ENCODE data around the gene GPC3.

Gene GPC3

DNA sequence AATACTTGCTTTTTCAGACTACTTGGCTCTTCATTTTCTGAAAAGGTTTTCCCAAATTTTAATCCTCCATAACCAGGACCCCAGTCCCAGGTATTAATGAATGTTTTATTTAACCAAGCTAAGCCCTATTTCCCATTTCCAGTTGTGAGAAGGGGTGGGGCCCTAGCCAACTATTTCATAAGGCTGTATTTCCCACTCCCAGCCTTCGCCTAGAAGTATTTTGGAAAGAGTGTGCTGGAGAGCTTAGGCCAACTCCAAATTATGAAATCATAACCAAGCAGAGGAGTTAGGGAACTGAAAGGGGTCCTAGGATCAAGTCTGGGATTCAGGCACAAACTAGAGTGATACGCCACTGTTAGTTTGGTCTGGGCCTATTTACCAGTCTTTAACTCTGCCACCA lies 421.7 kb downstream of the GPC3 start:
- no peak overlapping the region for H3K27ac ChIP-seq (ENCODE audit: low read depth, low read length)
- H3K36me3 ChIP-seq (ENCODE audit: insufficient read depth, low read length) = no peaks in the 10 kb centered on the region
- no peaks in the 10 kb centered on the region for H3K27me3 ChIP-seq (ENCODE audit: insufficient read depth, low read length)
- H3K4me3 ChIP-seq (ENCODE audit: low read depth, low read length) = no peak overlapping the region
- no peaks in the 10 kb centered on the region for H3K4me1 ChIP-seq (ENCODE audit: control insufficient read depth, insufficient read depth, low read length, unreplicated experiment)
- H2AFZ ChIP-seq (ENCODE audit: low read length, unreplicated experiment) = no peak overlapping the region
- no peaks in the 10 kb centered on the region for H3K79me2 ChIP-seq (ENCODE audit: control insufficient read depth, insufficient read depth, low read length, unreplicated experiment)

DNA sequence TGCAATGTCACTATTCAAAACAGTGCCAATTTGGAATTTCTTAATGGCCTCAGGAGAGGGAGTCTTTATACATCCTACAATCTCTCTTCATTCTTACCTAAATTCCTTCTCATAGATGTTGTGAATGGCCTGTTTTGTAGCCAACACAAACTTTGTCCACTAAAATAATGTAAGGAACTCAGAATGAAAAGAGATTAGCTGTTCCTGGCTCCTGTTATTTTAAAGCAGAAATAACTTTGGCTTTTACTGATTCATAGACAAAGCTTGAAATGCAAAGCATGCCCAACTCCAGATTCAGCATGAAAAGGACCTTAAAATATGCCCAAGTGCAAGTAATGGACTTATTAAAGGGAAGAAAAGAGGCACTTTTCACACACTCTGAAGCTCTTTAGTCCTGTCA lies 424.1 kb downstream of the GPC3 start:
- Histone ChIP-seq H2AFZ (ENCODE audit: low read length, unreplicated experiment) (no peak overlapping the region), H3K36me3 (ENCODE audit: insufficient read depth, low read length) (no peaks in the 10 kb centered on the region), H3K27ac (ENCODE audit: low read depth, low read length) (no peak overlapping the region), H3K27me3 (ENCODE audit: insufficient read depth, low read length) (no peaks in the 10 kb centered on the region), H3K4me1 (ENCODE audit: control insufficient read depth, insufficient read depth, low read length, unreplicated experiment) (no peaks in the 10 kb centered on the region), H3K4me3 (ENCODE audit: low read depth, low read length) (no peak overlapping the region), H3K79me2 (ENCODE audit: control insufficient read depth, insufficient read depth, low read length, unreplicated experiment) (no peaks in the 10 kb centered on the region)

DNA sequence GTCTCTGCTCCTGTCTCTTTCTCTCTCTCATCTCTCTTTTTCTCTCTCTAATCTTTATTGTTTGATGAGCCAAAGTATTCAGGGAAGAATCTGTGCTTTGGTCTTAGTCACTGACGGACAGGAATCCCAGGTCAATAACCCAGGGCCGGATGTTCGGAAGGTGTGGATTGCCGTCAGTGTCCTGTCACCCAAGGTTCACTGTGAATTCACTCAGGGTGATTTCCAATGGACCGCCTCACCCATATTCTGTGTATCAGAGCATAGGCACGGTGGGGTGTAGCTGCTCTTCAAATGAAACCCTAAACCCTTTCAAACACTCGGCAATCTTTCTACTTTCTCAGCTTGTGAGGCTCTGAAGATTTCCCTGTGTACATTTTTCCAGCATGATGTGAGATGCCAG lies 425.5 kb downstream of the GPC3 start:
- H3K4me1 ChIP-seq (ENCODE audit: control insufficient read depth, insufficient read depth, low read length, unreplicated experiment) = no peaks in the 10 kb centered on the region
- no peak overlapping the region for H3K4me3 ChIP-seq (ENCODE audit: low read depth, low read length)
- H3K27me3 ChIP-seq (ENCODE audit: insufficient read depth, low read length) = no peaks in the 10 kb centered on the region
- H3K27ac ChIP-seq (ENCODE audit: low read depth, low read length) = no peak overlapping the region
- no peak overlapping the region for H2AFZ ChIP-seq (ENCODE audit: low read length, unreplicated experiment)
- no peaks in the 10 kb centered on the region for H3K36me3 ChIP-seq (ENCODE audit: insufficient read depth, low read length)
- no peaks in the 10 kb centered on the region for H3K79me2 ChIP-seq (ENCODE audit: control insufficient read depth, insufficient read depth, low read length, unreplicated experiment)

DNA sequence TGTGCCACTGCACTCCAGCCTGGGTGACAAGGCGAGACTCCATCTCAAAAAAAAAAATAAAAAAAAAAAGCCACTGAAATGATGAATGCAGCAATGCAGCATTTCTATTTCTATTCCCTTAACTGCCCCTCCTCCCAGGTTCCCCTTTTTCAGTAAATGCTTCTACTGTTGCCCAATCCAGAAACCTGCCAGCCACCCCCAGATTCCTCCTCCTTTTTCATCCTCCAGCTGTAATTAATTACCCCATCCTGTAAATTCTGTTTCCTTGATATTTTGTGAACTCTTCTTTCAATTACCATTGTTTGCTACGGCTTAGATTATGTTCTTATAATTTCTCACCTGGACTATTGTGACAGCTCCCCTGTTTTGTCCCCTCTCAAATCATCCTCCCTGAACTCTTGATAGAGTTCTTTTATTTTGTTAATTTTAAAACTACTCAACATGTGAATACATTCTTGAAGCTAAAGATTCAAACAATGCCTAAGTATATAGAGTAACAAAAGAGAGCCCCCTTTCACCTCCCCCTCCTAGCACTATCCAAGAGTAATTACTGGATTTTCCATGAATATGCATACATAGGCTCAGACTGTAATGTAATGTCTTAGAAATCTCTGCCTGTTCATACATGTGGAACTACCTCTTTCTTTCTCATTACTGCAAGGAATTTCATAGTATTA lies 429.5 kb downstream of the GPC3 start:
- Histone ChIP-seq H3K4me3 (ENCODE audit: low read depth, low read length) (no peak overlapping the region), H3K36me3 (ENCODE audit: insufficient read depth, low read length) (no peaks in the 10 kb centered on the region), H3K27ac (ENCODE audit: low read depth, low read length) (no peak overlapping the region), H3K27me3 (ENCODE audit: insufficient read depth, low read length) (no peaks in the 10 kb centered on the region), H3K4me1 (ENCODE audit: control insufficient read depth, insufficient read depth, low read length, unreplicated experiment) (no peaks in the 10 kb centered on the region), H2AFZ (ENCODE audit: low read length, unreplicated experiment) (no peak overlapping the region), H3K79me2 (ENCODE audit: control insufficient read depth, insufficient read depth, low read length, unreplicated experiment) (no peaks in the 10 kb centered on the region)

DNA sequence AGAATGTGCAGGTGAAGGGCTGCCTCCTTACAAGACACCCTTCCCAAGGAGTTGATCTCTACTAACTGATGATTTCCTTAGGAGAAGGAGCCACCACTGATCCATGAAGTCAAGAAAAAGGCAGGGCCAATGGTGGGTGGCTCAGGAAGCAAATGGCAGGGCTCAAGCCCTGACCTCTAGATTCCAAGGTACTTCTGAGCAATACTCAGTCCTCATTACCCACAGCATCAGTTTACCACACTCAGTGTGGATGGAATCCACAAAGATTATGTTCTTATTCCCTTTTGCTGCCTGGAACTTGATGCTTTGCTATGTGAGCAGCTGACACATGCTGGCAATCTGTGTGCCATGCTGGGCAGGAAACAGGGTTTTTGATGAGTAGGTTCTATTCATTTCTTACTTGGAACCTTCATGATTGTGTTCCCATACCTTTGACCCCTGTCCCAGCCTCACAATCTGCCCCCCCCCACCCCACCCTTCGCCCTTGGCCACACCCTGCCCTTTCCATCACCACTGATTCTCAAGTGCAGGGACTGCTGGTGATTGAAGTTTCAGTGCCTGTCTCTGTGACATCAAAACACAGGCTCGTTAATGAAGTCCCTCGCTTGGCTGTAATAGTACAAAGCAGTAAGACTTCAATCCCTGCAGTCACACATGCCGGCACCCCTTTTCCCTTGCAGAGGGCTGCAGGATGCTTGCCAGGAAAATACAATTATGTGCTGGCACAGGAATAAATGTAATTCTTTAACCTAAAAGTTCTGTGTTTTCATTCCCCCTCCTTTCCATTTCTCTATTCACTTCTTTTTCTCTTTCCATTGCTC lies 434.5 kb downstream of the GPC3 start:
- H3K79me2 ChIP-seq (ENCODE audit: control insufficient read depth, insufficient read depth, low read length, unreplicated experiment) = no peaks in the 10 kb centered on the region
- H3K4me3 ChIP-seq (ENCODE audit: low read depth, low read length) = no peak overlapping the region
- H3K36me3 ChIP-seq (ENCODE audit: insufficient read depth, low read length) = no peaks in the 10 kb centered on the region
- no peak overlapping the region for H2AFZ ChIP-seq (ENCODE audit: low read length, unreplicated experiment)
- no peaks in the 10 kb centered on the region for H3K27me3 ChIP-seq (ENCODE audit: insufficient read depth, low read length)
- H3K4me1 ChIP-seq (ENCODE audit: control insufficient read depth, insufficient read depth, low read length, unreplicated experiment) = no peaks in the 10 kb centered on the region
- no peak overlapping the region for H3K27ac ChIP-seq (ENCODE audit: low read depth, low read length)

DNA sequence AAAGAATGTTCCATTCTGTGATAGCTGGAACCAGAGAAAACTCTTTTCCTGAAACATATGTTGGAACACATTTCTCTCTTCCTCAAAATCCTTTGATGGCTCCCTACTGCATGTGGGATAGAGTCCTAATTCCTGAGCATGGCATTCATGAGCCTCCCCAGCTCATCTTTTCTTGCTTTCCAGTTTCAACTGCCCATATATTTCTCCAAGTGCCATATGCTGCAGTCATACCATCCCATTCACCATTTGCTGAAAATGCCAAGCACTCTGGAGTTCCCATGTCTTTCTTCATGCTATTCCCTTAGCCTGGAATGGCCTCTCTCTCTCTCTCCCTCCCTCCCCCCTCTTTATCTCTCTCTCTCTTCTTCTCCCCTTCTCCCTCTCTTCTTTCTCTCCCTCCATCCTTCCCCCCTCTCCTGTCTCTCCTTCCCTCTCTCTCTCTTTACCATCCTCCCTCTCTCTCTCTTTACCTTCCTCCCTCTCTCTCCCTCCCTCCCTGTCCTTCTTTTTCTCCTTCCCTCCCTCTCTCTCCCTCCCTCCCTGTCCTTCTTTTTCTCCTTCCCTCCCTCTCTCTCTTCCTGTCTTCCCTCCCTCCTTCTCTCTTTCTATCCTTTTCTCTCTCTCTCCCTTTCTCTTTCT lies 436.0 kb downstream of the GPC3 start:
- Histone ChIP-seq H3K27ac (ENCODE audit: low read depth, low read length) (no peak overlapping the region), H3K4me3 (ENCODE audit: low read depth, low read length) (no peak overlapping the region), H3K27me3 (ENCODE audit: insufficient read depth, low read length) (no peaks in the 10 kb centered on the region), H3K36me3 (ENCODE audit: insufficient read depth, low read length) (no peaks in the 10 kb centered on the region), H3K4me1 (ENCODE audit: control insufficient read depth, insufficient read depth, low read length, unreplicated experiment) (no peaks in the 10 kb centered on the region), H2AFZ (ENCODE audit: low read length, unreplicated experiment) (no peak overlapping the region), H3K79me2 (ENCODE audit: control insufficient read depth, insufficient read depth, low read length, unreplicated experiment) (no peaks in the 10 kb centered on the region)

DNA sequence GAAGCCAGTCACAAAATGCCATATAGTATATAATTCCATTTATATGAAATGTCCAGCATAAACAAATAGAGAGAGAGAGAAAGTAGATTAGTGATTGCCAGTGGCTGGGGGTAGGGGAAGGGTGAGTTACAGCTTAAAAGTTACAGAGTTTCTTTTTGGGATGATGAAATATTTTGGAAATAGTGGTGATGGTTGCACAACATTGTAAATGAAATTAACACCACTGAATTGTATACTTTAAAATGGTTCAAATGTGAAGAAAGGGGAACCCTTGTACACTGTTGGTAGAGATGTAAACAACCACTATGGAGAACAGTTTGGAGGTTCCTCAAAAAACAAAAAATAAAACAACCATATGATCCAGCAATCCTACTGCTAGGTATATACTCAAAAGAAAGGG lies 439.0 kb downstream of the GPC3 start:
- Histone ChIP-seq H3K4me3 (ENCODE audit: low read depth, low read length) (no peak overlapping the region), H3K27me3 (ENCODE audit: insufficient read depth, low read length) (no peaks in the 10 kb centered on the region)

DNA sequence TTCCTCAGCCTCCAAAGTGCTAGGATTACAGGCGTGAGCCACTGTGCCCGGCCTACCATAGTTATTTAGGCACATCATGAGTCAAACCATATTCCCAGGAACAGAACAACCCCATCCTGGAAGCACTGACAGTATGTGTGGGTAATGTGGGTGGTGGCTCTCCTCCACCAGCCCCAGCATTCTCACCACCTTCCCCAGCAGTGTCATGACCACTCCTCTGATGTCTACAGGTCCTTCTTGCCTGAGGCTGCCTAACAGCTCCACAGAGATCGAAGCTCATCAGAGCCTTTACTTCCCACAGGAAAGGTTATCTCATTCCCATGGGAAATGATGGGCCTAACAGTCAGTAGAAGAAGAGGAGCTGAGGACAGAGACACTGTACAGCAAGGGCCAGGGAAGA lies 440.6 kb downstream of the GPC3 start:
- Histone ChIP-seq H3K4me3 (ENCODE audit: low read depth, low read length) (no peak overlapping the region), H3K79me2 (ENCODE audit: control insufficient read depth, insufficient read depth, low read length, unreplicated experiment) (no peaks in the 10 kb centered on the region), H3K36me3 (ENCODE audit: insufficient read depth, low read length) (no peaks in the 10 kb centered on the region), H3K27ac (ENCODE audit: low read depth, low read length) (peak overlapping the region; percentile 47), H3K4me1 (ENCODE audit: control insufficient read depth, insufficient read depth, low read length, unreplicated experiment) (no peaks in the 10 kb centered on the region), H3K27me3 (ENCODE audit: insufficient read depth, low read length) (no peaks in the 10 kb centered on the region), H2AFZ (ENCODE audit: low read length, unreplicated experiment) (no peak overlapping the region)

More for the DNA sequence above, 439.0 kb downstream of the GPC3 start:
- Histone ChIP-seq H3K4me1 (ENCODE audit: control insufficient read depth, insufficient read depth, low read length, unreplicated experiment) (no peaks in the 10 kb centered on the region), H3K79me2 (ENCODE audit: control insufficient read depth, insufficient read depth, low read length, unreplicated experiment) (no peaks in the 10 kb centered on the region), H3K36me3 (ENCODE audit: insufficient read depth, low read length) (no peaks in the 10 kb centered on the region), H3K27ac (ENCODE audit: low read depth, low read length) (no peak overlapping the region), H2AFZ (ENCODE audit: low read length, unreplicated experiment) (no peak overlapping the region)

DNA sequence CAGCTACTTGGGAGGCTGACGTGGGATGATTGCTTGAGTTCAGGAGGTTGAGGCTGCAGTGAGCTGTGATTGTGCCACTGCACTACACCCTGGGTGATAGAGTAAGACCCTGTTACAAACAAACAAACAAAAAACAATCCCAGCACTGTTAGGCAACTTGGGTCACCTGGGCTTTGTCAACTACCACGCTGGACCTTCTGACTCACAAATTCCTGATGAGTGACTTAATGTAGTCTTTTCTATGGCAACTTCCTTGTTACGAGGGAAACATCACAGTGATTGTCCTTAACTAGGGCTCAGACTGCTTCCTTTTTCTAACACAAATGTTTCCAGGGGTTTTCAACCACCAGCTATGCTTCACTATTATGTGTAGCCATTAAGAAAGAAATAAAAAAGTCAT lies 441.3 kb downstream of the GPC3 start:
- Histone ChIP-seq H3K36me3 (ENCODE audit: insufficient read depth, low read length) (no peaks in the 10 kb centered on the region), H2AFZ (ENCODE audit: low read length, unreplicated experiment) (no peak overlapping the region), H3K27ac (ENCODE audit: low read depth, low read length) (peak overlapping the region; percentile 47), H3K27me3 (ENCODE audit: insufficient read depth, low read length) (no peaks in the 10 kb centered on the region), H3K79me2 (ENCODE audit: control insufficient read depth, insufficient read depth, low read length, unreplicated experiment) (no peaks in the 10 kb centered on the region), H3K4me1 (ENCODE audit: control insufficient read depth, insufficient read depth, low read length, unreplicated experiment) (no peaks in the 10 kb centered on the region), H3K4me3 (ENCODE audit: low read depth, low read length) (no peak overlapping the region)

DNA sequence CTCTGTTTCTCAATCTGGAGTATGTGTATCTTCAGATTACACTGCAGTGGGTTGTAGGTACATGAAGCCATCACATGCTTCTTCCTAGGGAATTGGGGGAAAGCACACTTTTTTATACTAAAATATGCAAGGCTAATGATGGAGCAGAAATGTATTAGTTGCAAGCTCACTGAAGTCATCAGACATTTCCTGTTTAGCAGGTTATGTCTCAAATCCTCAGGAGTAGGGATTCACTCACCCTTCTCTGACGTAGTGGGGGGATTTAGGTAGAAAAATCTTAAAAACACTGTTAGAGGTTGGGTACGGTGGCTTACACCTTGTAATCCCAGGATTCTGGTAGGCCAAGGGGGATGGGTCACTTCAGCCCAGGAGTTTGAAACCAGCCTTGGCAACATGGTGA lies 441.7 kb downstream of the GPC3 start:
- Histone ChIP-seq H3K27ac (ENCODE audit: low read depth, low read length) (no peak overlapping the region), H3K27me3 (ENCODE audit: insufficient read depth, low read length) (no peaks in the 10 kb centered on the region), H3K79me2 (ENCODE audit: control insufficient read depth, insufficient read depth, low read length, unreplicated experiment) (no peaks in the 10 kb centered on the region), H2AFZ (ENCODE audit: low read length, unreplicated experiment) (no peak overlapping the region), H3K36me3 (ENCODE audit: insufficient read depth, low read length) (no peaks in the 10 kb centered on the region), H3K4me3 (ENCODE audit: low read depth, low read length) (no peak overlapping the region), H3K4me1 (ENCODE audit: control insufficient read depth, insufficient read depth, low read length, unreplicated experiment) (no peaks in the 10 kb centered on the region)

DNA sequence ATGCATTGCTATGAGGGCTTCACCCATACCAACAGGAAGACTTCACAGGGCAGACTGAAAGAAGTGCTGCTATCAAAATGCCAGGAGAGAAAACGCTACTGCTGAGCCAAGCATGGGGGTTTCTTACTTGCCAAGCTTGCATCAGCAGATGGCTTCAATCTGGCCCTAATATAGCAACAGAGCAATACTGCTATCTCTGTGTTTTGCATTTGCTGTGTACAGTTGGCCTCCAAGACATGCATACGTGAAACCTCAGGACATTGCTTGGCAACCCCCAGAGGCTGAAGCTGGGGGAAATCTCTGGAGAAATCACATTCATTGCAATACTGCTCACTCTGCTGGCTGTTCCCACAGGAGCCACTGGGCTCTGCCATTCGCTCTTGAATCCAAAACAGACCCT lies 442.9 kb downstream of the GPC3 start:
- H3K27ac ChIP-seq (ENCODE audit: low read depth, low read length) = no peak overlapping the region
- no peaks in the 10 kb centered on the region for H3K27me3 ChIP-seq (ENCODE audit: insufficient read depth, low read length)

More for the DNA sequence above, 442.9 kb downstream of the GPC3 start:
- no peaks in the 10 kb centered on the region for H3K36me3 ChIP-seq (ENCODE audit: insufficient read depth, low read length)
- no peak overlapping the region for H2AFZ ChIP-seq (ENCODE audit: low read length, unreplicated experiment)
- H3K79me2 ChIP-seq (ENCODE audit: control insufficient read depth, insufficient read depth, low read length, unreplicated experiment) = no peaks in the 10 kb centered on the region
- H3K4me1 ChIP-seq (ENCODE audit: control insufficient read depth, insufficient read depth, low read length, unreplicated experiment) = no peaks in the 10 kb centered on the region
- H3K4me3 ChIP-seq (ENCODE audit: low read depth, low read length) = no peak overlapping the region

Data from ACC112 (cell line).